AG09319 (cell line): ENCODE measurements around the gene DNAJB11.
"Not testable (repeated sequence)": the region's sequence is repeated elsewhere in the genome, so short reads cannot be mapped to it uniquely, and the experiment has no call there.

Experiments
- DNase-seq: peaks from one replicate; pipeline ENCODE4 v3.0.0-alpha.2; 2010; ENCODE audit warnings: low read depth; ENCODE audit errors: extremely low read depth
- TF ChIP-seq, protein P1 (sequence below): IDR thresholded peaks from 2 replicates; pipeline ENCODE4 v1.5.1; 2011; ENCODE audit warnings: low read depth, mild to moderate bottlenecking, inconsistent platforms, low read length, moderate library complexity

The DNAJB11 gene

DNA sequence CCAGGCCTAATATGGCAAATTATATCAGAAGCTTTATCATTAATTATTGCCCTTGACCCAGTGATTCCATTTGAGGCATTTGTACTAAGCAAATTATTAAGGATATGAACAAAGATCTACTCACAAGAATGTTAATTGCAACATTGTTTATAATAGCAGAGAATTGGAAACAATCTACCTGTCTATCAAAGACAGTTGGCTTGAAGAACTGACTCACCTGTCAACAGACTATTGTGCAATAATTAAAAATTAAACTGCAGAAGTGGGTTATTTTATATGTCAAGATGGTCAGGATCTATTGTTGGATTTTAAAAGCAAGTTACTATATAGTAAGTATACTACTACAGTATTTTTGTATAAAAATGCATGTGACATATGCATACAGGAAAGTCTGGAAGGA, 63.0 kb downstream of the DNAJB11 start:
- TF ChIP-seq, protein P1, sequence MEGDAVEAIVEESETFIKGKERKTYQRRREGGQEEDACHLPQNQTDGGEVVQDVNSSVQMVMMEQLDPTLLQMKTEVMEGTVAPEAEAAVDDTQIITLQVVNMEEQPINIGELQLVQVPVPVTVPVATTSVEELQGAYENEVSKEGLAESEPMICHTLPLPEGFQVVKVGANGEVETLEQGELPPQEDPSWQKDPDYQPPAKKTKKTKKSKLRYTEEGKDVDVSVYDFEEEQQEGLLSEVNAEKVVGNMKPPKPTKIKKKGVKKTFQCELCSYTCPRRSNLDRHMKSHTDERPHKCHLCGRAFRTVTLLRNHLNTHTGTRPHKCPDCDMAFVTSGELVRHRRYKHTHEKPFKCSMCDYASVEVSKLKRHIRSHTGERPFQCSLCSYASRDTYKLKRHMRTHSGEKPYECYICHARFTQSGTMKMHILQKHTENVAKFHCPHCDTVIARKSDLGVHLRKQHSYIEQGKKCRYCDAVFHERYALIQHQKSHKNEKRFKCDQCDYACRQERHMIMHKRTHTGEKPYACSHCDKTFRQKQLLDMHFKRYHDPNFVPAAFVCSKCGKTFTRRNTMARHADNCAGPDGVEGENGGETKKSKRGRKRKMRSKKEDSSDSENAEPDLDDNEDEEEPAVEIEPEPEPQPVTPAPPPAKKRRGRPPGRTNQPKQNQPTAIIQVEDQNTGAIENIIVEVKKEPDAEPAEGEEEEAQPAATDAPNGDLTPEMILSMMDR: no peak
- no peak for DNase-seq

DNA sequence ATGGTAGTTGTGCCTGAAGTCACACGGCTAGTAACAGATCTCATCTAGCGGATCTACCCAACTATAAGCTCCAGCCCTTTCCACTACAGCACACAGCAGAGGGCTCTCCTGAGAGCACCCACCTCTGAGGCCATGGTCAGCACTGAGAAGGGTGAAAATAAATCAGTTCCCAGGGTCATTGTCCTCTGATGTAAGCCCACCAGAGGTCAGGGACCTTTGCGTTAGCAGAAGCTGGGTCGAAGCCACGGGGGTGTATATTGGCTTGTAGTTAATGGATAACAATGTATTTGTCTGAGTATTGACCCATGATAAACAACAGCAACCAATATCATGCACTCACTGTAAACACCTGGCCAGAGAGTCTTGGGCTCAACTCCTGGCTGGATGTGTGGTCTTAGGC, 63.7 kb downstream of the DNAJB11 start:
- DNase-seq: not testable (repeated sequence)
